Measurements from ENCODE around the gene ZNF692.
"Not testable (repeated sequence)": the region's sequence is repeated elsewhere in the genome, so short reads cannot be mapped to it uniquely, and the experiment has no call there.

The ZNF692 gene

GRCh38 chr1:248850124-248850523 is 8.8 kb downstream of the ZNF692 start:
- no peak for DNase-seq (ENCODE audit: low read depth in 2 of 2)

- no peak for DNase-seq (ENCODE audit: low read depth in 2 of 2)
Observed at GRCh38 chr1:248849637-248850036, 9.2 kb downstream of the ZNF692 start.

GRCh38 chr1:248849152-248849551 is 9.7 kb downstream of the ZNF692 start:
- no peak for DNase-seq (ENCODE audit: low read depth in 2 of 2)

GRCh38 chr1:248848602-248849001 is 10.3 kb downstream of the ZNF692 start:
- DNase-seq (ENCODE audit: low read depth in 2 of 2): no peak

GRCh38 chr1:248847956-248848561 is 10.8 kb downstream of the ZNF692 start:
- no peak for DNase-seq (ENCODE audit: low read depth in 2 of 2)

GRCh38 chr1:248847181-248847955 is 11.5 kb downstream of the ZNF692 start:
- no peak for DNase-seq (ENCODE audit: low read depth in 2 of 2)

- no peak for DNase-seq (ENCODE audit: low read depth in 2 of 2)
Observed at GRCh38 chr1:248844526-248844925, 14.4 kb downstream of the ZNF692 start.

GRCh38 chr1:248843687-248844086 is 15.2 kb downstream of the ZNF692 start:
- no peak for DNase-seq (ENCODE audit: low read depth in 2 of 2)

GRCh38 chr1:248842781-248843331 is 16.0 kb downstream of the ZNF692 start:
- DNase-seq (ENCODE audit: low read depth in 2 of 2): no peak

GRCh38 chr1:248841702-248842395 is 17.0 kb downstream of the ZNF692 start:
- DNase-seq (ENCODE audit: low read depth in 2 of 2): no peak

- DNase-seq (ENCODE audit: low read depth in 2 of 2): no peak
Observed at GRCh38 chr1:248840946-248841345, 17.9 kb downstream of the ZNF692 start.

GRCh38 chr1:248839168-248839555 is 19.7 kb downstream of the ZNF692 start:
- no peak for DNase-seq (ENCODE audit: low read depth in 2 of 2)

GRCh38 chr1:248838357-248839167 is 20.3 kb downstream of the ZNF692 start:
- DNase-seq (ENCODE audit: low read depth in 2 of 2): peak; percentile 72

- DNase-seq (ENCODE audit: low read depth in 2 of 2): peak; percentile 82 to 88
Observed at GRCh38 chr1:248837781-248838356, 21.0 kb downstream of the ZNF692 start, which contains the start of gene ZNF672. Gene ZNF672, plus strand, starts transcription at chr1:248838224. Its CDS starts 9,051 bp downstream, at chr1:248847275.

GRCh38 chr1:248837045-248837780 is 21.7 kb downstream of the ZNF692 start:
- DNase-seq (ENCODE audit: low read depth in 2 of 2): no peak

GRCh38 chr1:248834343-248834940 is 24.4 kb downstream of the ZNF692 start:
- no peak for DNase-seq (ENCODE audit: low read depth in 2 of 2)

- DNase-seq (ENCODE audit: low read depth in 2 of 2): no peak
Observed at GRCh38 chr1:248831842-248832241, 27.0 kb downstream of the ZNF692 start.

- DNase-seq (ENCODE audit: low read depth in 2 of 2): not testable (repeated sequence)
Observed at GRCh38 chr1:248830718-248831017, 28.2 kb downstream of the ZNF692 start.

- DNase-seq (ENCODE audit: low read depth in 2 of 2): no peak
Observed at GRCh38 chr1:248828845-248829244, 30.0 kb downstream of the ZNF692 start.
